RPMI7951 (cell line): ENCODE measurements around the gene CELSR3. TPM values are rescaled to one million over a fixed set of nuclear protein-coding genes. Genes with fewer than 3 reads are reported as not detected.

Source experiments
- DNase-seq: peaks from one replicate; pipeline ENCODE4 v3.0.0-alpha.2; 2012; ENCODE audit warnings: low read depth
- total RNA-seq: library from RNA; depleted of rRNA; stranded (reverse); fragments of >200 nt; shearing (Covaris generic); gene quantifications from 2 replicates; pipeline ENCODE4 v1.2.3, GENCODE V29; 2014

CELSR3 gene
- total RNA-seq, 1 experiment from 2014 or later: 1.1 TPM

DNA sequence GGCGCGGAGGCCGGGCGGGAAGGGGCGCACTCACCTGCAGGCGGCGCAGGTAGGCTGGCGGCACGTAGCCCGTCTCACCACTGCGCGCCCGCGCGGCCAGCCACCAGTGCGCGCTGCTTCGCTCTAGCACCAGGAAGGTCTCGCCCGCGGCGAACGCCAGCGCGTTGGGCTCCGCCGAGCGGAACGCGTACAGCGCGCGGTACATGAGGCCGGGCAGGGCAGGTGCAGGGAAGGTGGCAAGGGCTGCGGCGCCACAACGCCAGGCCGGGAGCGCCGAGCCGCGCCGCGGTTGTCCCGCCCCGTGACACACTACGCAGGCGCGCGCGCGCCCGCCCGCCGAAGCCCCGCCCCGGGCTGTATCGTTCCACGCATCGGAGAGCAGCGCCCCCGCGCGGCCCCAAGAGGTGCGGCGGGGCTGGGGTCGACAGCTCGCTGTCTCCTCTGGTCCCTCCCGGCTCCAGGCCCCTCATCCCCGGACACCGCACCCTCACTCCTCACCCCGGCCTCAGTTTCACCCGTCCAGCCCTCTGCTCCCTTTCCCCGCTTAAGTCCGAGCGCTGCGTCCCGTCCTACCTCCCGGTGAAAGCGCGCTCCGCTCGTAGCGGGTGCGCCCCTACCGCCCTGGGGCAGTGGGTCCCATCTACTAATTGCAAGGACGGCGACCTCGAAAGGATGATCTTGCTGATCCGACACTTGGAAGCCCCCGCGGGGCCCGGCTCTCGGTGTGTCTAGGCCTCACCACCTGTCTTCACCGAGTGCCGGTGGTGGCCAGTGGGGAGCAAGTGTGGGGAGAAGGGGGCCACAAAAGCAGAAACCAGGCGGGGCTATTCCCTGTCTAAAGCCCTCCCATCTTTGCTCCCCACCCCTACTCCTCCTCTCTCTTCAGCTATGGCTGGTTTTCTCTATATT is 23.2 kb upstream of the CELSR3 start, which contains the start of gene NCKIPSD:
NCKIPSD (minus strand) TSS at position 313 of the 909 bp plus-strand sequence; CDS start at position 205, 108 bp downstream.
- peak; percentile 80 for DNase-seq

DNA sequence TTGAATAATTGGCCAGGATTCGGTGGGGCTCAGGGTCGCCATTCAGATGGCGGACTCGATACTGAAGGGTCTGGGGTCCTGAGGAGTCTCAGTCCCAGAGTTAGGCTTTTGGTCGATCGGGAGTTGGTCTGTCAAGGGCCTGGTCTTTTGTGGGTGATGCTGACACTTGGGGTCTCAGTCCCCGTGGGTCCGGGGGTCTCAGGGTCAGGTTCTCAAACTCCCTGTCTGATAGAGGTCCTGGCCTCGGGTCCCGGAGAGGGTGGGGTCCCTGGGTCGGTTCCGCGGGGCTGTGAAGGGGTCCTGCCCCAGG is 22.6 kb upstream of the CELSR3 start:
- no peak for DNase-seq

GRCh38 chr3:48684480-48685143 is 21.9 kb upstream of the CELSR3 start:
- peak; percentile 43 for DNase-seq

- no peak for DNase-seq
Observed at GRCh38 chr3:48684054-48684349, 21.3 kb upstream of the CELSR3 start.

DNA sequence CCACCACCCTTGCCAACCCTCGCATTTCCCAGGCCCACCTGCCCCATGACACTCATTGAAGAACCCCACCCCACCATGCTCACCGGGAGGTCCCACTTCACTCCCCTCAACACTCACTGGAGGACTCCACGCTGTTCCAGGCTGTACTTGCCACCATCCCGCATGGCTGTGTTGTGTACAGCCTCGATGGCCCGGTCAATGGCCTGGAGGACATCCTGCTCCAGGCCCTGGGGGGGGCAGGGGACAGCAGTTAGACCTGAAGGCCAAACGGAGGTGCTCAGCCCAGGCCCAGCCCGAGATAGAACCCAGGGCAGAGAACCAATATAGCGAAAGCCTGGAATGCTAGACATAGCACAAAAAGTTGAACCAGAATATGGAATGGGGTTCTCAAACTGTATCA is 20.1 kb upstream of the CELSR3 start:
- DNase-seq: no peak

DNA sequence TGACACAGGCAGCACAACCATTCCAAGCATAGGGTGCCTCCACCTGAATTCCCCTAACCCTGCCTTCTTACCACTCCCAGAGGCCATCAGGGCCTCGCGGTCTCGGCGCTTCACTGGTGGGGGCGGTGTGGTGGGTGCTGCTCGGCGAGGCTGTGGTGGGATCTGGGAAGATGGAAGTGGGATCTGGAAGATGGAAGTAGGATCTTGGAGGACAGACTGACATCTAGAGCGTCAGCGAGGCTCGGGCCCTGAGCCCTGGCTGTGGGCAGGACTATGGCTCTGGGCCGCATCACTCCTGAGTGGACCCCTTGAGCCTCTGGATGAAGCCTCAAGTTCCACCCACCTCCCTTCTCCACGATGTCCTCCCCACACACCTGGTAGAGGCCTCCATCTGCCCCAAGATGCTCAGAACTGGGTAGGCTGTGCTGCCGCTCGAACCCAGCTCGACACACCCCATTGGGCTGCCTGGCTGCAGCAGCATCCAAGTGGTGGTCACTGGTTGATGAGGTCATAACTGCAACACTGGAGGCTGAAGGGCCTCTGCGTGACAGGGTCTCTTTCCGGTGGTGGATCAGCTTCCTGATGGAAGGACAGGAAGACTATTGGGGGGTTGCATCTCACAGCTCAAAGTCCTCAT is 19.4 kb upstream of the CELSR3 start:
- DNase-seq: no peak

- no peak for DNase-seq
Observed at GRCh38 chr3:48681541-48681880, 18.8 kb upstream of the CELSR3 start.

DNA sequence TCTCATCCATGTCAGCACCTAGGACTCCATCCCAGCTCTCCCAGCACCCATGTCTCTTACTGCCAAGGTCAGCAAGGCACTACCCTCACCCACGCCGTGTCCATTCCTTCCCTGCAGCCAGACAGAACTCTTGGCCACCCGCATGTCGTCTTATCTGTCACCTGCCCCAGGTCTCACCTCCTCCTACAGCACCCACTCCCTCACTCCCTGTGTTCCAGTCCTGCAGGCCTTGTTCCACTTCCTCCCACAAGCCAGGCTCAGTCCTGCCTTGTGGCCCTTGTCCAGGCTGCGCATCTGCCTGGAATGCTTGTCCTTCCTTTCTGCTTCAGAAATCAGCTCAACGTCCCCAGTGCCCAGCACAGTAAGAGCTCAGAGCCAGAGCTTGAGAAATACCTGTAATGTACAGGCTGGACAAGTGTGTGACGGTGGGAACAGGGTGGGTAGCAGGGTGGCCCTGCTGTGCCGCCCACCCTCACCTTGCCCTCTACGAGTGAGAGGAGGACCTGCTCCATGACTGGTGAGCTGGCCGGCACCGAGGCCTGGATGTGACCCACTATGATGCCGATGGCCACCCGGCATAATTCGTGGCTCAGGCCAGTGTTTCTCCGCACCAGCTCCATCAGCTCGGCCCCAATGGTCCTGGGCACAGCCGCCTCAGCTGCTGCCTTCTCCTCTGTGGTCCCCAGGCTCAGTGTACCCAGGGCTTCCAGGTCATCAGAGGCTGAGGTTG is 18.3 kb upstream of the CELSR3 start:
- DNase-seq: no peak

DNA sequence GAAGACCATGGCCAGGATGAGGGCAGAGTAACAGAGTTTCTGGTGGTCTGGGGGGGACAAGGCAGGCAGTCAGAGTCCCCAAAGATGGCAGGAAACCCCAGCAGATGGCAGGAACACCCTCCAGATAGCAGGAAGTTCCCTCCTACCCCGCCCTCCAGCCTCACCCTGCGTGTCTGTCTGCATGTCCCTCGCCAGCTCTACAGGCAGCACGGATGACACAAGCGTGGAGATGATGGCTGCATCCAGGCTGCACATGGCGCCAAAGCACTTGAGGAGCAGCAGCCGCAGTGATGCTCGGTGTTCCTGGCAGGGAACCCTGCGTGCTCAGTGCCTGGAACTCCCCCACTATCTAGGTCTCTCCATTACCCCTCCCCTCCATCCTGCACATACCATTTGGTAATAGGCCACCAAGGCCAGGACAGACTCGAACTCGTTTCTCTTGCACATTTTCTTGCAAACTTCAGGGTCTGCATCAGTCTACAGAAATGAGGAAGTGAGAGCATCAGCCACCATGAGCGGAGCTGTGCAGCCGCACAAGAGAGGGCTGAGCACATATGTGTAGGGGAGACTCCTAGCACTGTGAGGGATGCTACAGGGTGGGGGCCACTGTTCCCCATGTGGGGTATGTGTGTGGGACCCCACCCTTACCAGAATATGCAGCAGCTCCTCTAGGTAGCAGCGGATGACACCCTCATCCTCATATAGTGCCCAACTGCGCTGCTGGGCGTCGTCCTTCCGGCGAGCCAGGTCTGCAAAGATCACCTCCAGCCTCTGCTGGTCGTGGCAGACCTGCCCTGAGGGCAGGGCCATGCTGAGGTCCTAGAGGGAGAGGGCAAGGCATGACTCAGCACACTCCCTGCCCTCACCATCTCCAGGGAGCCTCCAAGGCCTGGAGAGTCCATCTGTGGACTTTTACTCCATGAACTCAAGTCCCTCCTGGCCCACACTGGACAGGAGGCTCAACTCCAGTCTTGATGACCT is 17.0 kb upstream of the CELSR3 start:
- DNase-seq: peak; percentile 37

DNA sequence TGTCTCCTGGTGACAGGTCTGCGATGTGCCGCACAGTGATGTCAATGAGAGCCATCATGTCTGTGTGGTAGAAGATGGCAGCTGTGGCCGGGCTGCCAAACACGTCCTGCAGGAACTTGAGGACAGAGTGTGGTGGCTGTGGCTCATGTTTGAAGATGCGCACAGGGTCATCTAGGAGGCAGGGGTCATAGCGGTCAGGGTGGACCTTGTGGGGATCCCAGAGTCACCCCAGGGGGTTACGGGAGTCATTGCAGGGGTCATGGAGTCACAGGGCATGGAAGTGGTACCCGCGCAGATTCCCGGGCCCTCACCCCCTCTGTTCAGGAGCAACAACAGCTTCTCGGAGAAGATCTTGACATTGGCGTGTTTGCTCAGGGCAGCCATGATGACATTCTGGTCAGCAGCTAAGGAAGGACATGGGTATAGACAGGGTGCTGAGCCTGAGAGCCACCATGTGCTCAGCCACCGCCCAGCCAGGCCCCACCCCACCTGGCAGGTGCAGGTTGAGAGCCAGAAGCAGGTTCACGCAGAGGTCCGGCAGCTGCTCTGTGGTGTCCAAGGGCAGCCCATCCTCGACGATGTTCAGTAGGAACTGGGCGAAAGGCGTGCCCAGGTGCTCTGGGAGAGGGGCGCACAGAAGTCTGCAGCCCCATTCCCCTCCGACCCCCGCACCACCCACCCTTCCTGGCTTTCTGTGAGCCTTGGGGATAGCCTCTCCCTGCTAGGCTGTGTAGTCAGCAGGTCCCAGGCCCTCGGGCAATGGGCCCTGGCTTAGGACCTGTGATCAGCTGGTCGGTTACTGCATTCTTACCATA is 16.1 kb upstream of the CELSR3 start:
- no peak for DNase-seq

GRCh38 chr3:48678056-48678455 is 15.4 kb upstream of the CELSR3 start:
- no peak for DNase-seq

- DNase-seq: no peak
Observed at GRCh38 chr3:48674505-48674904, 11.8 kb upstream of the CELSR3 start.

DNA sequence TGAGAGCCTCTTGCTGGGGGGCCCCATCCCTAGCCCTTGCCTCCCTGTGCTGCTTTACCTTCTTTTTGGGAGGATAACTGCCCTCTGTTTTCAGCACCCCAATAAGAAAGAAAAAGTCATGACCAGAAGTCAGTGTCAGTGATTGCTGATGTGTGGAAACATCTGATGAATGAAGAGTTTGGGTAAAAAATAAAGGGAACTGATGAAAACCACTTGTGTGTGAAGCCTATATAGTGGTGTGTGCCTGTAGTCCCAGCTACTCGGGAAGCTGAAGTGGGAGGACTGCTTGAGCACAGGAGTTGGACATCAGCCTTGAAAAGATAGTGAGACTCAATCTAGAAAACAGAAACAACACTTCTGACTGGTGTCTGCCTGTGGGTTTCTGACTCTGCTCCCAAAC is 9.8 kb upstream of the CELSR3 start:
- DNase-seq: no peak

- no peak for DNase-seq
Observed at GRCh38 chr3:48664929-48665328, 2.2 kb upstream of the CELSR3 start.

- no peak for DNase-seq
Observed at GRCh38 chr3:48664313-48664644, 1.6 kb upstream of the CELSR3 start.

DNA sequence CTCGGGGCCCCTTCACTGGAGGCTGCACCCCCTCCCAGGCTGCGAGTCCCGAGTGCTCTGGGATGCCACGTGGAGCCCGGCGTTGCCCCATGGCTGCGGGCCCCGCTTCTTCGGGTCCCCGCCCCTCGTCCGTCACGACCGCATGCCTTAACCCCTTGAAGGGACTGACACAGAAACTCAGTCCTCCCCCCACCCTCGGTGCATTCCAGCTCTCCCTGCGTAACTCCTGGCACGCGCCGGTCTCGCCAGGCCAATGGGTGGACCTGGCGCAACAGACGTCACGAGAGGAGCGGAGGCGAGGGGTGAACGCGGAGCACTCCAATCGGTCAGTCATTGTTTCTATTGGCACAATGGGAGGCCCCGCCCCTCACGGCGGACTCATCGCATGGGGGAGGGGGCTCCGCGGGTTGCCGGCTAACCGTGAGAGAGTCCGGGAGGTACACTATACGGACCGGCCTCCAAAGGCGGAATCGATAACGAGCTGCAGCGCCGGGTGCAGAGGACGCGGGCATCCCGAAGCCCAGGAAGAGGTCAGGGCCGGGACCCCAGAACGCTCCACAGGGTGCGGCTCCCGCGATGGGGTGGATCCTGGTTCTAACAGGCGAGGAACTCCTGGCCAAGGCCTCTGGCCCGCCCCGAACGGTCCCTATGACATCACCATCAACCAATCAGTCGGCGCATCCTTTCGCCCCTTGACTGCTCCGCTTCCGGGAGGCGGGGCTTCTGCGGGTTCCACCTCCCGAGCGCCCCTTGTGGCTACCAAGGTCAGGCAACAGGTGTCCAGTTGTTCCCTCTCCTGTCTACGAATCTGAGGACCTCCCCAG is 1.0 kb upstream of the CELSR3 start:
- DNase-seq: peak; percentile 97

DNA sequence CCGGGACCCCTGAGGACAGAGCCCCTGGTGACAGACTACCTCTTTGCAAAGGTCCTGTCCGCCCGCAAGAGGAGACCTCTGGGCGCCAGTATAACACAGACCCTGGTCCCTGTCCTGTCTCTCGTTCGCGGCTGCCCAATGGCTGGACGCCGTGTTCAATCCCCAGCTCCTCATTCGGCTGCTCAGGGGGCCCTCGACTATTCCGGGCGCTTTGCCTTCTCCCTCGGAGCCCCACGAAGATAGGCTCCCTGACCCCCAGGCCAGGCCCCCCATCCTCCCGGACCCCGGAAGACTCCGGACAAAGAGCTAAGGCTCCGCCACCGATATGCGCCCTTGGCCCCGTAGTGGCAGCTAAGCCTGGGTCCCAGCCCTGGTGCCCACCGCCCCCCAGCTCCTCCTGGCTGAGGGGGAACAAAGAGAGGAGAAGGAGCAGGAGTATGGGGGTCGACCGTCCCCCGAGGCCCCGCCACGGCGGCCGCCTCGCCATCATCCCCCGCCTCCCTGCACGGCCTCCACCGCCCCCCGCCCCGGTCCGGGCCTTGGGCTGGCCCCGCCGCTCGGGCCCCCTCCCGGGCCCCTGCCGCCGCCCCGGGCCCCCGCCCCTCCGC is 437 bp downstream of the CELSR3 start:
- no peak for DNase-seq

- peak; percentile 44 for DNase-seq
Observed at GRCh38 chr3:48661501-48662144, 1.1 kb downstream of the CELSR3 start.
